Suprapubic skin (tissue), 4 donors: ENCODE results near the gene MSI1. TPM values are rescaled to one million over a fixed set of nuclear protein-coding genes. Genes with fewer than 3 reads are reported as not detected.

Experiments
- DNase-seq, 2 donors: peaks; one replicate each; pipeline ENCODE4 v3.0.0-alpha.2; 2019; ENCODE audit warnings: low spot score in 2 of 2
- H3K27ac ChIP-seq: fragments of 200-600 bp; sonication (generic); one replicate; pipeline ENCODE4 v1.5.1; 2019
- H3K27me3 ChIP-seq: fragments of 200-600 bp; sonication (generic); one replicate; pipeline ENCODE4 v1.5.1; 2019
- H3K36me3 ChIP-seq: fragments of 200-600 bp; sonication (generic); one replicate; pipeline ENCODE4 v1.5.1; 2019
- H3K4me1 ChIP-seq: fragments of 200-600 bp; sonication (generic); one replicate; pipeline ENCODE4 v1.5.1; 2019
- H3K4me3 ChIP-seq: fragments of 200-600 bp; sonication (generic); one replicate; pipeline ENCODE4 v1.5.1; 2019; ENCODE audit warnings: mild to moderate bottlenecking
- H3K9me3 ChIP-seq: fragments of 200-600 bp; sonication (generic); one replicate; pipeline ENCODE4 v1.5.1; 2019
- EP300 ChIP-seq: sonication (generic); formaldehyde crosslinking; IDR thresholded peaks from one replicate; pipeline ENCODE4 v1.6.1; 2017; ENCODE audit warnings: antibody characterized with exemption
- POLR2A ChIP-seq, 2 donors: fragments of 450-650 bp; IDR thresholded peaks; one replicate each; pipeline ENCODE4 v1.6.1; 2017; ENCODE audit warnings: antibody characterized with exemption in 2 of 2, mild to moderate bottlenecking in 2 of 2, moderate library complexity in 2 of 2
- POLR2AphosphoS5 ChIP-seq, 3 donors: sonication (generic); formaldehyde crosslinking; IDR thresholded peaks; one replicate each; pipeline ENCODE4 v1.6.1; 2017; ENCODE audit warnings: antibody characterized with exemption in 3 of 3
- WGBS: methylation state at CpG from one replicate; pipeline ENCODE4 v1.1.5; 2018; 5-methylcytosine and 5-hydroxymethylcytosine counted together
- total RNA-seq, 4 donors: library from RNA; depleted of rRNA; stranded (reverse); fragments of >200 nt; gene quantifications; one replicate each; pipeline ENCODE4 v1.1.0, GENCODE V29; 2016
- TF ChIP-seq, protein P1 (sequence below), 2 donors: fragments of 200-600 bp in 1 of 2; fragments of 450-650 bp in 1 of 2; sonication (generic) in 1 of 2; IDR thresholded peaks; one replicate each; pipeline ENCODE4 v1.5.1; 2016 to 2019; ENCODE audit warnings: antibody characterized with exemption in 2 of 2, mild to moderate bottlenecking in 1 of 2, moderate library complexity in 1 of 2

The MSI1 gene
- total RNA-seq, 4 donors from 2014 or later: 0.40 to 0.86 (median 0.61) TPM

DNA sequence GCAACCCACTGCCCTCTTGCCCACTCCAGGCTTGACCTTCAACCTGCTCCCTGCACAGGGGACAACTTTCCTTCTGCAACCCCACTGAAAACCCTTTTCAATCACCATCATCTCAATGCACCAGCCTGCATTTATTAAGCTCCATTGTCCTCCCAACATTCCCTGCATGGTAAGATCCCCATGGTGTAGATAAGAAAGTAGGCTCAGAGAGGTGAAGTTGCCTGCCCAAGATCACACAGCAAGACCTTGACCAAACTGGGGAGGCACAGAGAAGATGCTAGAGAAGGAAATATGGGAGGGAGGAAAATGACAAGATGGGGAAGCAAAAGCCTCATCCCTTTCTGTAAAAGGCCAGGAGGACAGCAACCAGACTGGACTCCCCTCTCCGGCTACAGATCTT, 9.8 kb downstream of the MSI1 start:
- TF ChIP-seq EP300: no peak
- TF ChIP-seq, protein P1, sequence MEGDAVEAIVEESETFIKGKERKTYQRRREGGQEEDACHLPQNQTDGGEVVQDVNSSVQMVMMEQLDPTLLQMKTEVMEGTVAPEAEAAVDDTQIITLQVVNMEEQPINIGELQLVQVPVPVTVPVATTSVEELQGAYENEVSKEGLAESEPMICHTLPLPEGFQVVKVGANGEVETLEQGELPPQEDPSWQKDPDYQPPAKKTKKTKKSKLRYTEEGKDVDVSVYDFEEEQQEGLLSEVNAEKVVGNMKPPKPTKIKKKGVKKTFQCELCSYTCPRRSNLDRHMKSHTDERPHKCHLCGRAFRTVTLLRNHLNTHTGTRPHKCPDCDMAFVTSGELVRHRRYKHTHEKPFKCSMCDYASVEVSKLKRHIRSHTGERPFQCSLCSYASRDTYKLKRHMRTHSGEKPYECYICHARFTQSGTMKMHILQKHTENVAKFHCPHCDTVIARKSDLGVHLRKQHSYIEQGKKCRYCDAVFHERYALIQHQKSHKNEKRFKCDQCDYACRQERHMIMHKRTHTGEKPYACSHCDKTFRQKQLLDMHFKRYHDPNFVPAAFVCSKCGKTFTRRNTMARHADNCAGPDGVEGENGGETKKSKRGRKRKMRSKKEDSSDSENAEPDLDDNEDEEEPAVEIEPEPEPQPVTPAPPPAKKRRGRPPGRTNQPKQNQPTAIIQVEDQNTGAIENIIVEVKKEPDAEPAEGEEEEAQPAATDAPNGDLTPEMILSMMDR (IDR thresholded peaks at IDR 0.05): no peak
- no peak for TF ChIP-seq POLR2AphosphoS5 (IDR thresholded peaks at IDR 0.05)
- no peak for TF ChIP-seq POLR2A (IDR thresholded peaks at IDR 0.05)
- Histone ChIP-seq H3K4me3 (no peak overlapping the region), H3K27ac (no peak overlapping the region), H3K36me3 (no peaks in the 10 kb centered on the region), H3K27me3 (peaks cover 20% of the 10 kb centered on the region), H3K9me3 (no peaks in the 10 kb centered on the region), H3K4me1 (peaks cover 8% of the 10 kb centered on the region)
- 100% methylated on average over 1 of the region's 1 CpG for WGBS
- DNase-seq: no peak

DNA sequence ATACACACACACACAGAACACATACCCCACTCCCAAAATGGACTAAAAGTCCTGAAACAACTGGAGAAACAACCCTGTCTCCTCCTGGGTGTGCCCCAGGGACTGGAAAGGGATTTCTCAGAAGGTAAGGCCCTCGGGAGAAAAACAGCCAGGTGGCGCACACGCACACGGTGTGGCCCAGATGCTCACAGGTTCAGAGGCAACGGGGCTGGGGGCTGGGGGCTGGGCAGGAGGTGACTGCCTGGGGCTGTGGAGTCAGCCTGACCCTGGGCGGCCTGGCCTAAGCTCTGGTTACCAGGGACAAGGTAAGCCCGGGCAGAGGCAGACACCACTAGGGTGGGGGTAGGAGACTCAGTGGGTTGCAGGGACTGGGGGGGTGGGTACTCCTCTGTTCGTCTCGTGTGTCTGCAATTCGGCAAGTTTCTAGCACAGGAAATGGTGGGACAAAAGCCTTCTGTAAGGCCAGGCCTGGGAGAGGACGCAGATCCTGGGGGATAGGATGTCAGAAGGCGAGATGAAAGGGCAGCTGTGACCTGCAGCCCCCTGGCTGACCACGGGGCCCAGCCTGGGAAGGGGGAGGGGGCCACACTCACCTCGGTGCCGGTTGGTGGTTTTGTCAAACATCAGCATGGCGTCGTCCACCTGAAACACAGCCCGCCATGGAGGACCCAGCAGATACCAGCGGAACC, 10.4 kb downstream of the MSI1 start:
- TF ChIP-seq, protein P1 (IDR thresholded peaks at IDR 0.05): no peak
- TF ChIP-seq POLR2A (IDR thresholded peaks at IDR 0.05): no peak
- TF ChIP-seq EP300: no peak
- TF ChIP-seq POLR2AphosphoS5 (IDR thresholded peaks at IDR 0.05): no peak
- Histone ChIP-seq H3K4me3 (no peak overlapping the region), H3K4me1 (peaks cover 8% of the 10 kb centered on the region), H3K27ac (no peak overlapping the region), H3K27me3 (peaks cover 20% of the 10 kb centered on the region), H3K36me3 (no peaks in the 10 kb centered on the region), H3K9me3 (no peaks in the 10 kb centered on the region)
- 58% methylated on average over 14 of the region's 19 CpGs for WGBS
- DNase-seq: no peak

DNA sequence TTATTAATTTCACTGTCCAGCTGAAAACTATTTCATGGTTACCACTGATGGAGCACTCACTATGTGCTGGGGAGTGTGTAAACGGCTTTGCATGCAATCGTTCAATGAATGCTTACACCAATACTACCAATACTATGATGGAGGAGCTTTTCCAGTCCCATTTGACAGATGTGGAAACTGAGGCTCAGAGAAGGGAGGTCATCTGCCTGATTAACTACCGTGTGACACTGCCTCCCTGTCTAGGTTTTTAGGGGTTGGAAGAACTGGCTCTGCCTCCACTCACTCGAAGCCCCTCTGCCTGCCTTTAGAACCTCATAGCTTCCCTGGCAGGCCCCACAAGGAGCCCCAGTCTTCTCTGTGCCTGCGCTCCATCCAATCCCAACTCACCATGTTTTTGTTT, 11.9 kb downstream of the MSI1 start:
- no peak overlapping the region for H3K27ac ChIP-seq
- no peak overlapping the region for H3K4me3 ChIP-seq
- 83% methylated on average over 5 of the region's 5 CpGs for WGBS
- H3K27me3 ChIP-seq: peaks cover 15% of the 10 kb centered on the region
- TF ChIP-seq POLR2A (IDR thresholded peaks at IDR 0.05) (no peak), POLR2AphosphoS5 (IDR thresholded peaks at IDR 0.05) (no peak), EP300 (no peak)
- TF ChIP-seq, protein P1 (IDR thresholded peaks at IDR 0.05): no peak
- DNase-seq: no peak
- no peaks in the 10 kb centered on the region for H3K36me3 ChIP-seq
- H3K9me3 ChIP-seq: no peaks in the 10 kb centered on the region
- H3K4me1 ChIP-seq: peaks cover 8% of the 10 kb centered on the region

DNA sequence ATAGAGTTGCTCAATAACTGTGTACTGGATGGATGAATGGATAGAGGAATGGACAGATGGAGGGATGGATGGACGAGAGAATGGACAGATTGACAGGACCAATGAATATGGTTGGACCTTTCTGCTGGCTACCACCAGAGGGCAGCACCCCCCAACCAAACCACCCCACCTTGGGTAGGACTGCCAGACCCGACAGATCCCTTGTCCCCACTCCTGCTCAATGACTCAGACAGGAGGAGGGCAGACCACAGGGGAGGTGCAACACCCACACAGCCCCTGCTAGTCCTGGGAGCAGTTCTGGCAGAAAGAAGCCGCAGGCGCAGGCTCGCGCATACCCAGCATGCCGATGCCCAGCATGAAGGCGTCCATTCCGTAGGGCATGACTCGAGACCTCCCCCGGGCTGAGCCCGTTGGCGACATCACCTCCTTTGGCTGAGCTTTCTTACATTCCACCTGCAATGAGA, 12.4 kb downstream of the MSI1 start:
- Histone ChIP-seq H3K4me3 (no peak overlapping the region), H3K4me1 (peaks cover 5% of the 10 kb centered on the region), H3K9me3 (no peaks in the 10 kb centered on the region), H3K27me3 (peaks cover 10% of the 10 kb centered on the region), H3K36me3 (no peaks in the 10 kb centered on the region), H3K27ac (no peak overlapping the region)
- WGBS: 33% methylated on average over 12 of the region's 13 CpGs
- DNase-seq: peak in 1 of 2 donors; percentile 72
- TF ChIP-seq POLR2A (IDR thresholded peaks at IDR 0.05): no peak
- TF ChIP-seq, protein P1 (IDR thresholded peaks at IDR 0.05): peak; percentile 45 to 81

DNA sequence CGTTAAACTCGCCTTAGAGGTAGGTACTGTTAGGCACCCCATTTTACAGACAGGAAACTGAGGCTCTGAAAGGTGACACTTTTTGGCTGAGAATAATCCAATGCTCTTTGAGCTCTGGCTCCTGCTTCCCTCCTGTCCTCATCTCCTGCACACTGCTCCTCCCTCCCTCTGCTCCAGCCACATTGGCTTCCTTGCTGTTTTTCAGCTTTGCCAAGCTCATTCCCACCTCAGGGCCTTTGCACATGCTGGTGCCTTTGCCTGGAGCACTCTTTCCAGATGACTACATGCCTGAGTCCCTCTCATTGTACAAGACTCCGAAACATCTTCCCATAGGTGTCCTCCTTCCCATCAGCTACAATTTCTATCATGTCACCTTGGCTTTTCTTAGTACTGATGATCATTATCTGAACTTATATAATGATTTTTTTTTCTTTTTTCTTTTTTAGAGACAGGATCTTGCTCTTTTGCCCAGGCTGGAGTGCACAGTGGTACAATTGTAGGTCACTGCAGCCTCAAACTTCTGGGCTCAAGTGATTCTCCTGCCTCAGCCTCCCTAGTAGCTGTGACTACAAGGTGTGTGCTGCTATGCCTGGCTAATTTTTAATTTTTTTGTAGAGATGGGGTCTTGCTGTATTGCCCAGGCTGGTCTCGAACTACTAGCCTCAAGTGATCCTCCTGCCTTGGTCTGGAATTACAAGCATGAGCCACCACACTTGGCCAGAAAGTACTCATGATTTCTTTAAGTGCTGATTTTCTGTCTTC, 15.2 kb downstream of the MSI1 start:
- H3K4me3 ChIP-seq: no peak overlapping the region
- H3K27me3 ChIP-seq: peaks cover 4% of the 10 kb centered on the region
- TF ChIP-seq, protein P1 (IDR thresholded peaks at IDR 0.05): no peak
- TF ChIP-seq POLR2A (IDR thresholded peaks at IDR 0.05): no peak
- TF ChIP-seq EP300: no peak
- no peak for TF ChIP-seq POLR2AphosphoS5 (IDR thresholded peaks at IDR 0.05)
- H3K36me3 ChIP-seq: no peaks in the 10 kb centered on the region
- H3K4me1 ChIP-seq: peaks cover 2% of the 10 kb centered on the region
- H3K9me3 ChIP-seq: no peaks in the 10 kb centered on the region
- H3K27ac ChIP-seq: no peak overlapping the region
- WGBS: 96% methylated on average over 4 of the region's 4 CpGs
- no peak for DNase-seq
